ENCODE measurements around the gene DDIT4L.

DNA sequence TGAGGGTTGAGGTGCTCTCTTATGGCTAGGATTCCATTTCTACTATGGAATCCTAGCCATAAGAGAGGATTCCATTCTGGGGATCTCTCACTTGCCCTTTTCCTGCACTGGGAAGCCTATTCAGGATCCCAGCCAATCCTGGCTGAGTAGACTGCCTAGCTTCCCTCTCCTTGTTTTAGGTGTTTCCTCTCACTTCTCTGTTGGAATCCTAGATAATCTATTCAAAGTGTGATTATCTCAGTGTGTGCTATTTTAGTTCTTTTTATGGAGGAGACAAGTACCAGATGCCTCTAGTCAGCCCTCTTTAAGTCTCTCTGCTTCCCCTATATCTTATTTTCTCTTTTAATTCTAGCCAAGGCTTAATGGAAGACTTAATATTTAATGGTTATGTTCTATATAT, 34.5 kb upstream of the DDIT4L start:
- TF ChIP-seq, protein P1, sequence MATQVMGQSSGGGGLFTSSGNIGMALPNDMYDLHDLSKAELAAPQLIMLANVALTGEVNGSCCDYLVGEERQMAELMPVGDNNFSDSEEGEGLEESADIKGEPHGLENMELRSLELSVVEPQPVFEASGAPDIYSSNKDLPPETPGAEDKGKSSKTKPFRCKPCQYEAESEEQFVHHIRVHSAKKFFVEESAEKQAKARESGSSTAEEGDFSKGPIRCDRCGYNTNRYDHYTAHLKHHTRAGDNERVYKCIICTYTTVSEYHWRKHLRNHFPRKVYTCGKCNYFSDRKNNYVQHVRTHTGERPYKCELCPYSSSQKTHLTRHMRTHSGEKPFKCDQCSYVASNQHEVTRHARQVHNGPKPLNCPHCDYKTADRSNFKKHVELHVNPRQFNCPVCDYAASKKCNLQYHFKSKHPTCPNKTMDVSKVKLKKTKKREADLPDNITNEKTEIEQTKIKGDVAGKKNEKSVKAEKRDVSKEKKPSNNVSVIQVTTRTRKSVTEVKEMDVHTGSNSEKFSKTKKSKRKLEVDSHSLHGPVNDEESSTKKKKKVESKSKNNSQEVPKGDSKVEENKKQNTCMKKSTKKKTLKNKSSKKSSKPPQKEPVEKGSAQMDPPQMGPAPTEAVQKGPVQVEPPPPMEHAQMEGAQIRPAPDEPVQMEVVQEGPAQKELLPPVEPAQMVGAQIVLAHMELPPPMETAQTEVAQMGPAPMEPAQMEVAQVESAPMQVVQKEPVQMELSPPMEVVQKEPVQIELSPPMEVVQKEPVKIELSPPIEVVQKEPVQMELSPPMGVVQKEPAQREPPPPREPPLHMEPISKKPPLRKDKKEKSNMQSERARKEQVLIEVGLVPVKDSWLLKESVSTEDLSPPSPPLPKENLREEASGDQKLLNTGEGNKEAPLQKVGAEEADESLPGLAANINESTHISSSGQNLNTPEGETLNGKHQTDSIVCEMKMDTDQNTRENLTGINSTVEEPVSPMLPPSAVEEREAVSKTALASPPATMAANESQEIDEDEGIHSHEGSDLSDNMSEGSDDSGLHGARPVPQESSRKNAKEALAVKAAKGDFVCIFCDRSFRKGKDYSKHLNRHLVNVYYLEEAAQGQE (IDR thresholded peaks at IDR 0.05; ENCODE audit: low read depth), result no peak
- TF ChIP-seq ELF1 (IDR thresholded peaks at IDR 0.05; ENCODE audit: borderline replicate concordance, low read depth) (no peak), POLR2A (IDR thresholded peaks at IDR 0.05; ENCODE audit: borderline replicate concordance, extremely low read depth, insufficient read depth, insufficient read length) (no peak), POLR2AphosphoS5 (IDR thresholded peaks at IDR 0.05; ENCODE audit: low read depth, low read length) (no peak), JUND (IDR thresholded peaks at IDR 0.05) (no peak), MAX (IDR thresholded peaks at IDR 0.05) (no peak), RAD21 (IDR thresholded peaks at IDR 0.05; ENCODE audit: low read depth) (no peak), EZH2 (IDR thresholded peaks at IDR 0.05) (no peak), ZNF274 (IDR thresholded peaks at IDR 0.05; ENCODE audit: low read depth, low read length) (no peak)
- TF ChIP-seq, protein P2, sequence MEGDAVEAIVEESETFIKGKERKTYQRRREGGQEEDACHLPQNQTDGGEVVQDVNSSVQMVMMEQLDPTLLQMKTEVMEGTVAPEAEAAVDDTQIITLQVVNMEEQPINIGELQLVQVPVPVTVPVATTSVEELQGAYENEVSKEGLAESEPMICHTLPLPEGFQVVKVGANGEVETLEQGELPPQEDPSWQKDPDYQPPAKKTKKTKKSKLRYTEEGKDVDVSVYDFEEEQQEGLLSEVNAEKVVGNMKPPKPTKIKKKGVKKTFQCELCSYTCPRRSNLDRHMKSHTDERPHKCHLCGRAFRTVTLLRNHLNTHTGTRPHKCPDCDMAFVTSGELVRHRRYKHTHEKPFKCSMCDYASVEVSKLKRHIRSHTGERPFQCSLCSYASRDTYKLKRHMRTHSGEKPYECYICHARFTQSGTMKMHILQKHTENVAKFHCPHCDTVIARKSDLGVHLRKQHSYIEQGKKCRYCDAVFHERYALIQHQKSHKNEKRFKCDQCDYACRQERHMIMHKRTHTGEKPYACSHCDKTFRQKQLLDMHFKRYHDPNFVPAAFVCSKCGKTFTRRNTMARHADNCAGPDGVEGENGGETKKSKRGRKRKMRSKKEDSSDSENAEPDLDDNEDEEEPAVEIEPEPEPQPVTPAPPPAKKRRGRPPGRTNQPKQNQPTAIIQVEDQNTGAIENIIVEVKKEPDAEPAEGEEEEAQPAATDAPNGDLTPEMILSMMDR (IDR thresholded peaks at IDR 0.05 in 2 of 3, conservative IDR thresholded peaks at IDR 0.05 in 1 of 3; ENCODE audit: borderline replicate concordance in 1 of 3, insufficient read depth in 1 of 3, low read depth in 2 of 3, low read length in 2 of 3), result no peak
